ENCODE data around the gene LASP1NB.

The LASP1NB gene

DNA sequence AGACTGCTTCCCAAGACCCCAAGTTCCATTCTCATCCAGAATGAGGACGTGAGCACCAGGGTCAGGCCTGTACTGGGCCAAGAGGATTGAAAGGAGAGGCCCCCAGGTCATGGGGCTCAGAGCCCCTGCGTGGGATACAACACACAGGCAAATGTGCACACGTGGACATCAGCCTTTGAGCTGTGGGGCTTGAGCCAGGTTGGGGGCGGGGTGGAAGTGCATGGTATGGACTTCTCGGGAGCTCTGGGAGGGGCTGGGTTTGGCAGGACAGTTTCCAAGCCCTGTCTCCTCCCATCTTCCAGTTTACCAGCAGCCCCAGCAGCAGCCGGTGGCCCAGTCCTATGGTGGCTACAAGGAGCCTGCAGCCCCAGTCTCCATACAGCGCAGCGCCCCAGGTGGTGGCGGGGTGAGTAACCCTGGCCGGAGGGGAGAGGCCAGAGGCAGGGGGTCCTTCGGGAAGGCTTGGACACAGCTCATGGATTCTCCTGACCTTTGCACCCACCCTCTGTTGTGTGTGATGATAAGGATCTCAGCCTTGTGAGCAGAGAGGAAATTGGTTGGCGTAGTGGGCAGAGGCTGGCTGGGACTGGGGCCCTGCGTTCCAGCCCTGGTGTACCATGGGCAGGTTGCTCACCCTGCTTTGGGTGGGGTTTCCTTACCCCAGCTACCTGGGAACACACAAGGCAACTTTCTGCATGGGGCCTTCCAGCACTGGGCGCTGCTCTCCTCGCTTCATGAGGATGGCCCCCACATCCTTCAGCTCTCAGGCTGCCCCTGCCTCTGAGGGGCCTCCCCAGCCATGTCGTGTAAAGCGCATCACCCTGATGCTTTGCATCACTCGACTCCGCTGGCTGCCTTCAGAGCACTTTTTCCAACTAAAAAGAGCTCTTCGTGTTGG, 10.4 kb upstream of the LASP1NB start:
- DNase-seq, result no peak
- Mint-ChIP-seq H3K4me1 (ENCODE audit: low read depth) (peaks cover 13% of the 10 kb centered on the region), H3K9me3 (no peaks in the 10 kb centered on the region), H3K27ac (peak overlapping the region; percentile 49), H3K27me3 (no peaks in the 10 kb centered on the region), H3K36me3 (ENCODE audit: low read depth) (peaks cover 37% of the 10 kb centered on the region), H3K4me3 (no peak overlapping the region)
- CTCF ChIA-PET, result interaction anchor here (0.9 to 1.4 kb wide), 3 partner anchors 10 to 13 kb away, joined by 3 to 5 read pairs (median 4); partner anchors contain the start of gene LASP1NB
- intact Hi-C loops (cut with micrococcal nuclease), result no loop called here
- ATAC-seq, result no peak
- TF ChIP-seq, protein P1, sequence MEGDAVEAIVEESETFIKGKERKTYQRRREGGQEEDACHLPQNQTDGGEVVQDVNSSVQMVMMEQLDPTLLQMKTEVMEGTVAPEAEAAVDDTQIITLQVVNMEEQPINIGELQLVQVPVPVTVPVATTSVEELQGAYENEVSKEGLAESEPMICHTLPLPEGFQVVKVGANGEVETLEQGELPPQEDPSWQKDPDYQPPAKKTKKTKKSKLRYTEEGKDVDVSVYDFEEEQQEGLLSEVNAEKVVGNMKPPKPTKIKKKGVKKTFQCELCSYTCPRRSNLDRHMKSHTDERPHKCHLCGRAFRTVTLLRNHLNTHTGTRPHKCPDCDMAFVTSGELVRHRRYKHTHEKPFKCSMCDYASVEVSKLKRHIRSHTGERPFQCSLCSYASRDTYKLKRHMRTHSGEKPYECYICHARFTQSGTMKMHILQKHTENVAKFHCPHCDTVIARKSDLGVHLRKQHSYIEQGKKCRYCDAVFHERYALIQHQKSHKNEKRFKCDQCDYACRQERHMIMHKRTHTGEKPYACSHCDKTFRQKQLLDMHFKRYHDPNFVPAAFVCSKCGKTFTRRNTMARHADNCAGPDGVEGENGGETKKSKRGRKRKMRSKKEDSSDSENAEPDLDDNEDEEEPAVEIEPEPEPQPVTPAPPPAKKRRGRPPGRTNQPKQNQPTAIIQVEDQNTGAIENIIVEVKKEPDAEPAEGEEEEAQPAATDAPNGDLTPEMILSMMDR (IDR thresholded peaks at IDR 0.05), result no peak
- POLR2A ChIA-PET, result interaction anchor here (0.5 to 4.4 kb wide), 5 partner anchors 10 to 53 kb away, joined by 3 to 25 read pairs (median 3); partner anchors contain the start of gene LASP1NB

DNA sequence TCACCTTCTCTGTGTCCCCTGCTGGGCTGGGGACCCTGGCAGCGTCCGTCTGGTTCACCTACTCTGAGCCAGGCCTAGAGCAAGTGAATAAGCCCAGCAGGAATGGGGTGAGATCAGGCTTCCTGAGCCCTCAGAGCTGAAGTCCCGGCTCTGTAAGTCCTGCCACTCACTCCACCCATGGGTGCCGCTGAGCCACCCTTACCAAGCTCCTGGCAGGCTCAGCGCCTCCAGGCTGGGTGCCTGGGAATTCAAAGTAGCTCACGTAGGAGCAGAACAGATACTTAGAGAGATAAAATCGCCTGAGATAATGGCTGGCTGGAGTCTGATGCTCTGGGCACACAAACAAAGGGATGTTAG, 9.8 kb upstream of the LASP1NB start:
- ChIA-PET CTCF (interaction anchor here (0.9 to 1.2 kb wide), 2 partner anchors 10 to 11 kb away, joined by 3 to 4 read pairs; partner anchors contain the start of gene LASP1NB), POLR2A (interaction anchor here (0.5 to 4.4 kb wide), 5 partner anchors 9 to 52 kb away, joined by 3 to 25 read pairs (median 3); partner anchors contain the start of gene LASP1NB)
- no peak for ATAC-seq
- Mint-ChIP-seq H3K36me3 (ENCODE audit: low read depth) (peaks cover 35% of the 10 kb centered on the region), H3K4me3 (no peak overlapping the region), H3K27ac (peak overlapping the region; percentile 25), H3K9me3 (no peaks in the 10 kb centered on the region), H3K27me3 (no peaks in the 10 kb centered on the region), H3K4me1 (ENCODE audit: low read depth) (peaks cover 16% of the 10 kb centered on the region)
- TF ChIP-seq, protein P1 (IDR thresholded peaks at IDR 0.05), result no peak
- DNase-seq, result no peak
- intact Hi-C loops (cut with micrococcal nuclease), result no loop called here

DNA sequence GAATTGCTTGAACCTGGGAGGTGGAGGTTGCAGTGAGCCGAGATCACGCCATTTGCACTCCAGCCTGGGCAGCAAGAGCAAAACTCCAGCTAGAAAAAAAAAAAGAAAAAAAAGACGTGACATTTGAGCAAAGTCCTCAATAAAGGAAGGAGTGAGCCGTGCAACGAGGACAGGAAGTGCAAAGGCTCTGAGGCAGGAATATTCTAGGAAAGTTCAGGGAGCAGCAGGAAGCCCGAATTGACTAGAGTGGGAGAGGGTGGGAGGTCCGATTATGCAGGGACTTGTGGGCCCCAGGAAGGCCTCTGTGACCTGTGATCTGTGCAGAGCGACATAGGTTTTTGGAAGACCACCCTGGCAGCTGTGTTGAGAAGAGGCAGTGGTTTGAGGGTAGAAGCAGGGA, 8.6 kb upstream of the LASP1NB start:
- Mint-ChIP-seq H3K4me3 (no peak overlapping the region), H3K27me3 (no peaks in the 10 kb centered on the region), H3K9me3 (no peaks in the 10 kb centered on the region), H3K27ac (peak overlapping the region; percentile 75), H3K4me1 (ENCODE audit: low read depth) (peaks cover 26% of the 10 kb centered on the region), H3K36me3 (ENCODE audit: low read depth) (peaks cover 33% of the 10 kb centered on the region)
- TF ChIP-seq, protein P1 (IDR thresholded peaks at IDR 0.05), result no peak
- ATAC-seq (no peak), DNase-seq (no peak)
- ChIA-PET POLR2A (interaction anchor here (1.0 to 1.2 kb wide), 2 partner anchors 10 to 54 kb away, joined by 3 to 5 read pairs; no protein-coding TSS in a partner anchor), CTCF (interaction anchor here (1.3 kb wide), 1 partner anchor 10 kb away, joined by 4 read pairs; no protein-coding TSS in a partner anchor)
- intact Hi-C loops (cut with micrococcal nuclease), result no loop called here

DNA sequence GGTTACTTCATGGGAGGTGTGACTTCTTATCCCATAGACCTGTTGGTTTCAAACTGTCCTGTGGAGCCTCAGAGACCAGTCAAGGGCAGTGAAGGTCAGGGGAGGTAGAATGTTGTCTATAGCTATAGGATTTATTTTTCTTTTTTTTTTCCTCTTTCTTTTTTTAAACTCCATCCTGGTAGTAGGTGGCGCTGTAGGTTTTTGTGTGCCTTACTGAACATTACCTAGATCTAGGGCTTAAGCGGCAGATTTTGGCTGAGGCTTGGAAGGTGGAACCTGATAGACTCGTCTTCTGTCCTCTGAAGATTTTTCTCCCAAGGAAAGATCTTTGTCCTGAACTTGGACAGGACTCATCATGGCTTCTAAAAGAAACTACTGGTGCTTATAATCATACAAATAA, 8.2 kb upstream of the LASP1NB start:
- intact Hi-C loops (cut with micrococcal nuclease), result no loop called here
- peaks cover 33% of the 10 kb centered on the region for H3K36me3 Mint-ChIP-seq (ENCODE audit: low read depth)
- peak overlapping the region; percentile 75 for H3K27ac Mint-ChIP-seq
- H3K4me3 Mint-ChIP-seq, result no peak overlapping the region
- ChIA-PET CTCF (interaction anchor here (1.3 kb wide), 1 partner anchor 10 kb away, joined by 4 read pairs; no protein-coding TSS in a partner anchor), POLR2A (interaction anchor here (1.0 to 1.2 kb wide), 2 partner anchors 11 to 54 kb away, joined by 3 to 5 read pairs; no protein-coding TSS in a partner anchor)
- peaks cover 31% of the 10 kb centered on the region for H3K4me1 Mint-ChIP-seq (ENCODE audit: low read depth)
- no peaks in the 10 kb centered on the region for H3K27me3 Mint-ChIP-seq
- TF ChIP-seq, protein P1 (IDR thresholded peaks at IDR 0.05), result no peak
- ATAC-seq (no peak), DNase-seq (no peak)
- H3K9me3 Mint-ChIP-seq, result no peaks in the 10 kb centered on the region
